ENCODE results near the gene GNPTG.

GRCh38 chr16:1362807-1363206 lies 11.1 kb downstream of the GNPTG start:
- TF ChIP-seq CTCF (IDR thresholded peaks at IDR 0.05 in 4 of 5, conservative IDR thresholded peaks at IDR 0.05 in 1 of 5): no peak
- TF ChIP-seq POLR2A (IDR thresholded peaks at IDR 0.05): no peak

Measured in gastrocnemius medialis (tissue), 4 donors.